Natural killer cell (primary cell): ENCODE data around the gene TNFSF11. TPM values are rescaled to one million over a fixed set of nuclear protein-coding genes. Genes with fewer than 3 reads are reported as not detected.

Source experiments
- ATAC-seq, 3 donors: fragments of 150-1000 bp in 2 of 3; fragments of 200-7000 bp in 1 of 3; cut with Tn5 transposase; 1 replicate in 1 of 3; 2 replicates in 2 of 3; pipeline ENCODE4 v1.10.0; 2021; ENCODE audit warnings: mild to moderate bottlenecking in 2 of 3, moderate library complexity in 2 of 3
- DNase-seq, 2 donors: peaks; one replicate each; pipeline versions ENCODE4 v3.0.0 to v3.0.0-alpha.2; 2013 to 2021; ENCODE audit warnings: mixed read lengths in 1 of 2
- H3K27ac ChIP-seq: one replicate; pipeline ENCODE4 v1.5.1; 2013; ENCODE audit warnings: mild to moderate bottlenecking, low read length
- H3K27me3 ChIP-seq: one replicate; pipeline ENCODE4 v1.6.1; 2013; ENCODE audit warnings: low read length; ENCODE audit not compliant: control insufficient read depth, insufficient read depth
- H3K36me3 ChIP-seq: one replicate; pipeline ENCODE4 v1.6.1; 2013; ENCODE audit warnings: low read length; ENCODE audit not compliant: control insufficient read depth, insufficient read depth
- H3K4me1 ChIP-seq: one replicate; pipeline ENCODE4 v1.6.1; 2013; ENCODE audit warnings: low read length; ENCODE audit not compliant: control insufficient read depth, insufficient read depth
- H3K4me3 ChIP-seq: one replicate; pipeline ENCODE4 v1.5.1; 2013; ENCODE audit warnings: low read length
- H3K9me3 ChIP-seq: one replicate; pipeline ENCODE4 v1.6.1; 2013; ENCODE audit warnings: low read length; ENCODE audit not compliant: control insufficient read depth, insufficient read depth
- H3K27ac Mint-ChIP-seq, 2 donors: one replicate each; pipeline ENCODE4 v1.8.0; 2022; ENCODE audit warnings: mild to moderate bottlenecking in 2 of 2, mixed read lengths in 2 of 2, moderate library complexity in 1 of 2
- H3K27me3 Mint-ChIP-seq, 2 donors: one replicate each; pipeline ENCODE4 v1.8.0; 2022; ENCODE audit warnings: low read depth in 2 of 2, mixed read lengths in 2 of 2
- H3K36me3 Mint-ChIP-seq: one replicate; pipeline ENCODE4 v1.8.0; 2022; ENCODE audit warnings: mixed read lengths
- H3K4me1 Mint-ChIP-seq, 2 donors: one replicate each; pipeline ENCODE4 v1.8.0; 2022; ENCODE audit warnings: mixed read lengths in 2 of 2
- H3K4me3 Mint-ChIP-seq: one replicate; pipeline ENCODE4 v1.8.0; 2022; ENCODE audit warnings: mild to moderate bottlenecking, moderate library complexity, mixed read lengths
- H3K9me3 Mint-ChIP-seq, 2 donors: one replicate each; pipeline ENCODE4 v1.8.0; 2022; ENCODE audit warnings: mixed read lengths in 2 of 2
- CTCF ChIP-seq: fragments of 200-600 bp; IDR thresholded peaks from one replicate; pipeline ENCODE4 v1.8.0; 2022; ENCODE audit warnings: antibody characterized with exemption
- WGBS: methylation state at CpG from one replicate; pipeline ENCODE4 v1.1.7; 2013; ENCODE audit warnings: missing lambda C conversion rate; ENCODE audit not compliant: insufficient coverage; 5-methylcytosine and 5-hydroxymethylcytosine counted together
- intact Hi-C: fragments of 100-400 bp; cut with micrococcal nuclease; formaldehyde crosslinking; loops from one replicate; pipeline ENCODE4 v1.14.2; 2022
- total RNA-seq, 4 donors: library from RNA; stranded (reverse); fragments of 120-200 nt in 1 of 4; gene quantifications; one replicate each; pipeline versions ENCODE4 v1.2.3 to v1.2.4, GENCODE V29; 2013 to 2022

TNFSF11 gene
- total RNA-seq, 3 donors from 2014 or later (not counting 1 experiment from before 2014, with no cell fraction given): 0.93 to 2.8 (median 1.0) TPM

GRCh38 chr13:42548731-42549551 is 25.0 kb upstream of the TNFSF11 start:
- TF ChIP-seq CTCF: no peak
- peak overlapping the region; percentile 58 for H3K27ac ChIP-seq
- Mint-ChIP-seq H3K4me1 (peaks cover 39 to 53% of the 10 kb centered on the region in 2 donors), H3K27me3 (no peaks in the 10 kb centered on the region), H3K27ac (peak overlapping the region; percentile 17 to 88), H3K9me3 (no peaks in the 10 kb centered on the region), H3K4me3 (peak overlapping the region; percentile 83), H3K36me3 (no peaks in the 10 kb centered on the region)
- WGBS: 24% methylated on average over 9 of the region's 10 CpGs
- H3K4me3 ChIP-seq: no peak overlapping the region
- H3K27me3 ChIP-seq: no peaks in the 10 kb centered on the region
- DNase-seq (peak; percentile 28 to 42), ATAC-seq (peak; percentile 72 to 95 (median 95))
- no peaks in the 10 kb centered on the region for H3K36me3 ChIP-seq
- H3K4me1 ChIP-seq: peaks cover 25% of the 10 kb centered on the region
- no peaks in the 10 kb centered on the region for H3K9me3 ChIP-seq
- intact Hi-C loops: loop anchor here (2.0 kb wide), 2 partner anchors 32 to 172 kb away; no protein-coding TSS in a partner anchor

- no peak for TF ChIP-seq CTCF
- Mint-ChIP-seq H3K27ac (peak overlapping the region; percentile 17 to 88), H3K27me3 (no peaks in the 10 kb centered on the region), H3K4me1 (peaks cover 39 to 53% of the 10 kb centered on the region in 2 donors), H3K36me3 (no peaks in the 10 kb centered on the region), H3K9me3 (no peaks in the 10 kb centered on the region), H3K4me3 (peak overlapping the region; percentile 83)
- Histone ChIP-seq H3K27ac (peak overlapping the region; percentile 58), H3K4me3 (no peak overlapping the region), H3K9me3 (no peaks in the 10 kb centered on the region), H3K36me3 (no peaks in the 10 kb centered on the region), H3K27me3 (no peaks in the 10 kb centered on the region), H3K4me1 (peaks cover 25% of the 10 kb centered on the region)
- intact Hi-C loops: loop anchor here (2.0 kb wide), 2 partner anchors 31 to 173 kb away; no protein-coding TSS in a partner anchor
- 56% methylated on average over 4 of the region's 4 CpGs for WGBS
- DNase-seq (no peak), ATAC-seq (peak in 1 of 3 donors; percentile 24)
These were observed 24.4 kb upstream of the TNFSF11 start for GRCh38 chr13:42549552-42549936.

GRCh38 chr13:42551611-42552010 is 22.3 kb upstream of the TNFSF11 start:
- no peak overlapping the region for H3K27ac ChIP-seq
- no peaks in the 10 kb centered on the region for H3K36me3 Mint-ChIP-seq
- 74% methylated on average over 2 of the region's 2 CpGs for WGBS
- H3K4me1 ChIP-seq: peaks cover 25% of the 10 kb centered on the region
- H3K9me3 Mint-ChIP-seq: no peaks in the 10 kb centered on the region
- intact Hi-C loops: no loop called here
- H3K27ac Mint-ChIP-seq: peak overlapping the region in 1 of 2 donors; percentile 68
- no peaks in the 10 kb centered on the region for H3K36me3 ChIP-seq
- H3K4me3 Mint-ChIP-seq: peak overlapping the region; percentile 58
- DNase-seq (no peak), ATAC-seq (no peak)
- no peak overlapping the region for H3K4me3 ChIP-seq
- no peaks in the 10 kb centered on the region for H3K27me3 Mint-ChIP-seq
- no peaks in the 10 kb centered on the region for H3K27me3 ChIP-seq
- H3K9me3 ChIP-seq: no peaks in the 10 kb centered on the region
- TF ChIP-seq CTCF: no peak
- peaks cover 39 to 53% of the 10 kb centered on the region in 2 donors for H3K4me1 Mint-ChIP-seq
